Neural crest cell (in vitro differentiated cells): ENCODE measurements around the gene KRTAP10-11. TPM values are rescaled to one million over a fixed set of nuclear protein-coding genes. Genes with fewer than 3 reads are reported as not detected.
"Not testable (repeated sequence)": the region's sequence is repeated elsewhere in the genome, so short reads cannot be mapped to it uniquely, and the experiment has no call there.

Source experiments
- DNase-seq: peaks from one replicate; pipeline ENCODE4 v3.0.0; 2021; ENCODE audit warnings: low read depth, mixed read lengths, low spot score
- H3K27ac Mint-ChIP-seq: one replicate; pipeline ENCODE4 v1.8.0; 2021; ENCODE audit warnings: mild to moderate bottlenecking, mixed read lengths; ENCODE audit not compliant: unreplicated experiment
- H3K27me3 Mint-ChIP-seq: 2 replicates; pipeline ENCODE4 v1.8.0; 2021; ENCODE audit warnings: low read depth, mild to moderate bottlenecking, mixed read lengths
- H3K36me3 Mint-ChIP-seq: 2 replicates; pipeline ENCODE4 v1.8.0; 2021; ENCODE audit warnings: low read depth, mild to moderate bottlenecking, mixed read lengths
- H3K4me1 Mint-ChIP-seq: 2 replicates; pipeline ENCODE4 v1.8.0; 2021; ENCODE audit warnings: mixed read lengths
- H3K4me3 Mint-ChIP-seq: one replicate; pipeline ENCODE4 v1.8.0; 2021; ENCODE audit warnings: mild to moderate bottlenecking, mixed read lengths
- H3K9me3 Mint-ChIP-seq: 2 replicates; pipeline ENCODE4 v1.8.0; 2021; ENCODE audit warnings: mixed read lengths
- total RNA-seq: library from RNA; stranded (reverse); gene quantifications from 2 replicates; pipeline ENCODE4 v1.2.1, GENCODE V29; 2021
- TF ChIP-seq, protein P1 (sequence below): fragments of 200-600 bp; sonication (generic); conservative IDR thresholded peaks from 2 replicates; pipeline ENCODE4 v1.5.0; 2021; ENCODE audit warnings: antibody characterized with exemption, mild to moderate bottlenecking

Gene KRTAP10-11
- total RNA-seq, 1 donor from 2014 or later = not detected

GRCh38 chr21:44684483-44684882, 38.3 kb downstream of the KRTAP10-11 start:
- Mint-ChIP-seq H3K9me3 (no peaks in the 10 kb centered on the region), H3K27me3 (peaks cover 61% of the 10 kb centered on the region), H3K36me3 (no peaks in the 10 kb centered on the region), H3K27ac (no peak overlapping the region), H3K4me3 (no peak overlapping the region), H3K4me1 (peaks cover 6% of the 10 kb centered on the region)
- TF ChIP-seq, protein P1, sequence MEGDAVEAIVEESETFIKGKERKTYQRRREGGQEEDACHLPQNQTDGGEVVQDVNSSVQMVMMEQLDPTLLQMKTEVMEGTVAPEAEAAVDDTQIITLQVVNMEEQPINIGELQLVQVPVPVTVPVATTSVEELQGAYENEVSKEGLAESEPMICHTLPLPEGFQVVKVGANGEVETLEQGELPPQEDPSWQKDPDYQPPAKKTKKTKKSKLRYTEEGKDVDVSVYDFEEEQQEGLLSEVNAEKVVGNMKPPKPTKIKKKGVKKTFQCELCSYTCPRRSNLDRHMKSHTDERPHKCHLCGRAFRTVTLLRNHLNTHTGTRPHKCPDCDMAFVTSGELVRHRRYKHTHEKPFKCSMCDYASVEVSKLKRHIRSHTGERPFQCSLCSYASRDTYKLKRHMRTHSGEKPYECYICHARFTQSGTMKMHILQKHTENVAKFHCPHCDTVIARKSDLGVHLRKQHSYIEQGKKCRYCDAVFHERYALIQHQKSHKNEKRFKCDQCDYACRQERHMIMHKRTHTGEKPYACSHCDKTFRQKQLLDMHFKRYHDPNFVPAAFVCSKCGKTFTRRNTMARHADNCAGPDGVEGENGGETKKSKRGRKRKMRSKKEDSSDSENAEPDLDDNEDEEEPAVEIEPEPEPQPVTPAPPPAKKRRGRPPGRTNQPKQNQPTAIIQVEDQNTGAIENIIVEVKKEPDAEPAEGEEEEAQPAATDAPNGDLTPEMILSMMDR = no peak
- DNase-seq = no peak

- H3K27me3 Mint-ChIP-seq = peaks cover 59% of the 10 kb centered on the region
Measured at GRCh38 chr21:44685050-44685449, 38.8 kb downstream of the KRTAP10-11 start.

GRCh38 chr21:44686000-44686781, 40.0 kb downstream of the KRTAP10-11 start:
- TF ChIP-seq, protein P1 = no peak
- H3K36me3 Mint-ChIP-seq = no peaks in the 10 kb centered on the region
- peaks cover 59% of the 10 kb centered on the region for H3K27me3 Mint-ChIP-seq
- no peak for DNase-seq
- no peak overlapping the region for H3K27ac Mint-ChIP-seq
- no peak overlapping the region for H3K4me3 Mint-ChIP-seq
- H3K4me1 Mint-ChIP-seq = peaks cover 6% of the 10 kb centered on the region
- no peaks in the 10 kb centered on the region for H3K9me3 Mint-ChIP-seq

More at GRCh38 chr21:44685050-44685449, 38.8 kb downstream of the KRTAP10-11 start:
- not testable (repeated sequence) for H3K27ac Mint-ChIP-seq, H3K36me3 Mint-ChIP-seq, H3K4me3 Mint-ChIP-seq, DNase-seq, H3K4me1 Mint-ChIP-seq, H3K9me3 Mint-ChIP-seq

DNA sequence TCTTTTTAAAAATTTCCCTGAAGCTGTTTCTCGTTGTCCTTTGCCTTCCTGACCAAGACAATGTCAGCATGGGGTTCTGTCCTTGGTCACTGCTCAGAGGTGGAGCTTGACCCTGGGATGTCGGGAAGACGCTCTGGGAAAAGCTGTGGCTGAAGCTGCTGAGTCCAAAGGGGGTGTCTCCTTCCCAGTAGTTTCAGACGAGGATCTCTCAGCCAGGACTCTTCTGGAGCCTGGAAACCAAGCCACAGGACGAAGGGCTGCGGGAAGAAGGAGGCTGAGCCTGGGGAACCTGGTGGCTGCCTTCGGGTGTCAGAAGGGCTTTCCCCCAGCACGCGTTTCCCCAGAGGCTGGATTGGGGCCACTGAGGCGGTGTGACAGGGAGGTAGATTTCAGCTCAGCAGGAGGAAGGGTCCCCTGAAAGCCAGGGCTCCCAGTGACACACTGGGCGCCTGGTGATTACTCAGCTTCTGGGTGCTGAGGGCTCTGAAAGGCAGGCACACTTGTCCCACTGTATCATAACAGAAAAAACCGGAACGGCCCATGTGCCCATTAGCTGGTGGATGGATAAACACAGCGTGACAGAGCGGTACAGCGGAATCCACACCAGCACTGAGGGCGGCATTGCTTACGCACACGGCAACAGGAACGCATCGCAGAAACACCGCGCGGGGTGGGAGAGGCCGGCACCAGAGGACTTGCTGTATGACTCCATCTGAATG, 40.8 kb downstream of the KRTAP10-11 start:
- Mint-ChIP-seq H3K4me1 (peaks cover 6% of the 10 kb centered on the region), H3K36me3 (peaks cover 2% of the 10 kb centered on the region), H3K27ac (no peak overlapping the region), H3K9me3 (no peaks in the 10 kb centered on the region), H3K27me3 (peaks cover 62% of the 10 kb centered on the region), H3K4me3 (no peak overlapping the region)
- TF ChIP-seq, protein P1 = no peak
- no peak for DNase-seq

DNA sequence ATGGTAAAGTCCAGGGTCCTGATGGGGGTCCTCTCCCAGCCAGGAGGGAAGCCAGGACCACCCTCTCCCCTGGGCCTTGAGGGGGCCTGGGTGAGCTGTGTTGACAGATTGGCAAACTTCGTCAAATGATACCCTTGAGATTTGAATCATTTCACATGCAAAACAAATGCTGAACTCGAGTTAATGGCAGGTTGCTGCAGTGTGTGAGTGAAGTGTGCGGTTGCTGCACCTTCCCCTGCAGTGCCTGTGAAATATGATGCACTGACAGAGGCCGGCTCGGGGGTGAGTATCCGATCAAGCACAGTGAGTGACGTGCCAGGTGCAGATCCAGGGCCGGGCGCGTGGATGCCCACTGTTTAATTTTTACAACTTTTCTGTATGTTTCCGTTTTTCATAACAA, 41.5 kb downstream of the KRTAP10-11 start:
- TF ChIP-seq, protein P1 = no peak
- Mint-ChIP-seq H3K27ac (no peak overlapping the region), H3K4me3 (no peak overlapping the region), H3K36me3 (peaks cover 2% of the 10 kb centered on the region), H3K4me1 (peaks cover 6% of the 10 kb centered on the region), H3K9me3 (peaks cover 3% of the 10 kb centered on the region), H3K27me3 (peaks cover 59% of the 10 kb centered on the region)
- DNase-seq = no peak

DNA sequence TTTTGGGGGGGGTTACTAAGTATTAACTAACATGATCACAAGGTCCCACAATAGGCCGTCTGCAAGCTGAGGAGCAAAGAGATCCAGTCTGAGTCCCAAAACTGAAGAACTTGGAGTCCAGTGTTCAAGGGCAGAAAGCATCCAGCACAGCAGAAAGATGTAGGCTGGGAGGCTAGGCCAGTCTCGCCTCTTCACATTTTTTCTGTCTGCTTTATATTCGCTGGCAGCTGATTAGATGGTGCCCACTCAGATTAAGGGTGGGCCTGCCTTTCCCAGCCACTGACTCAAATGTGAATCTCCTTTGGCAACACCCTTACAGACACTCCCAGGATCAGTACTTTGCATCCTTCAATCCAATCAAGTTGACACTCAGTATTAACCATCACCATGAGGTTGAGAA, 43.5 kb downstream of the KRTAP10-11 start:
- H3K4me1 Mint-ChIP-seq, H3K9me3 Mint-ChIP-seq, H3K36me3 Mint-ChIP-seq, H3K27ac Mint-ChIP-seq, H3K4me3 Mint-ChIP-seq, DNase-seq: not testable (repeated sequence)
- H3K27me3 Mint-ChIP-seq = peaks cover 46% of the 10 kb centered on the region
